ENCODE data around the gene AGO4. TPM values are rescaled to one million over a fixed set of nuclear protein-coding genes. Genes with fewer than 3 reads are reported as not detected.

AGO4 gene
- total and polyA plus RNA-seq, 2 of the 4 experiments (the other 2 are of a cell fraction): 8.2 to 9.2 TPM

DNA sequence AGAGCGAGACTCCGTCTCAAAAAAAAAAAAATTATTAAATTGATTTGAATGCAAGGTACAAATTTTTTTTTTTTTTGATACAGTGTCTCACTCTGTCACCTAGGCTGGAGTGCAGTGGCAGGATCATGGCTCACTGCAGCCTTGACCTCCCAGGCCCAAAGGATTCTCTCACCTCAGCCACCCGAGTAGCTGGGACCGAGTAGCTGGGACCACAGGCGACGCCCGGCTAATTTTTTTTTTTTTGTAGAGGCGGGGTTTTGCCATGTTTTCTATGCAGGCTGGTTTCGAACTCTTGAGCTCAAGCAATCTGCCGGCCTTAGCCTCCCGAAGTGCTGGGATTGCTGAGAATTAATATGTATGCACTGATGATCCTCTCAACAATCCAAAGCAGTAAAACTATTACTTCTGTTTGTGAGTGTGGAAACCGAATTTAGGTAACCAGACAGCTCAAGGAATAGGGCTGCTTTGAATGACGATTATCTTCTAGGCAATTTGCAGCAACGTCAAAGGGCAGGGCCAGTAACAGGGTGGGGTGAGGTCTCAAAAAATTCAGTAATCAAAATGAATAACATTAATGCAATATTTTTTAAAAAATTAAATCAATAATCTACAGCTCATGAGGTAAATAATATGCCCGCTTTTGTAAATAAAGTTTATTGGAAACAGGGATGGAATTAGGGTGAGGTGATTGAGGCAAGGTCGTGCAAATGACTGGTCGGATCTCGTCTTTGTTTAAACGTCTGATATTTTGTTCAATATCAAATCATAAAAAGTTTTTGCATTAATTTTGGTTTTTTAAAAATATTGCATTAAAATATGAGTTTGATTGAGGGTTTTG is 39.2 kb upstream of the AGO4 start:
- Histone ChIP-seq H3K56ac (ENCODE audit: extremely low read depth, insufficient read depth, low read length) (peak overlapping the region; percentile 80), H2BK20ac (ENCODE audit: low read depth, low read length) (no peak overlapping the region), H3K4me2 (ENCODE audit: low read depth, low read length) (peak overlapping the region; percentile 76), H2BK5ac (ENCODE audit: low read depth, low read length, poor library complexity, severe bottlenecking) (peak overlapping the region; percentile 61), H4K8ac (ENCODE audit: low read depth in 2 of 2, low read length in 2 of 2) (peak overlapping the region; percentile 32 to 85), H3K23ac (ENCODE audit: low read depth, low read length) (peak overlapping the region; percentile 76), H3K4me1 (ENCODE audit: control insufficient read depth, insufficient read depth, low read length) (peaks cover 2% of the 10 kb centered on the region), H4K91ac (ENCODE audit: insufficient read depth, low read depth, low read length) (no peak overlapping the region), H3K18ac (ENCODE audit: low read depth, low read length) (peak overlapping the region; percentile 6), H2BK15ac (ENCODE audit: low read depth, low read length) (no peak overlapping the region), H4K20me1 (ENCODE audit: insufficient read depth, low read length) (no peaks in the 10 kb centered on the region; the same call in 1 of the 2 replicates), H4K5ac (ENCODE audit: low read depth, low read length) (peak overlapping the region; percentile 56; the same call in 1 of the 2 replicates), H3K9me1 (ENCODE audit: insufficient read depth, low read length) (no peaks in the 10 kb centered on the region), H3K4me3 (ENCODE audit: insufficient read depth, low read depth, low read length) (peak overlapping the region; percentile 82), H2AFZ (replicated peaks; ENCODE audit: low read length, poor library complexity) (peak overlapping the region; percentile 99), H2AK9ac (replicated peaks; ENCODE audit: low read depth, low read length, poor library complexity) (no peak overlapping the region), H3K36me3 (ENCODE audit: control insufficient read depth, insufficient read depth, low read length) (no peaks in the 10 kb centered on the region), H3K4ac (ENCODE audit: low read depth, low read length) (peak overlapping the region; percentile 52), H3K27me3 (ENCODE audit: control insufficient read depth, insufficient read depth, low read length) (no peaks in the 10 kb centered on the region), H3K9me3 (ENCODE audit: control insufficient read depth, insufficient read depth, low read length) (no peaks in the 10 kb centered on the region), H3K27ac (ENCODE audit: insufficient read depth, low read length) (peak overlapping the region; percentile 88), H2BK120ac (ENCODE audit: low read depth, low read length) (peak overlapping the region; percentile 56; the same call in 1 of the 2 replicates), H3K14ac (replicated peaks; ENCODE audit: low read depth, low read length) (peak overlapping the region; percentile 53), H3K9ac (ENCODE audit: low read depth, low read length) (peak overlapping the region; percentile 80), H3K79me1 (ENCODE audit: low read depth in 1 of 2, low read length in 2 of 2) (peaks cover 10 to 26% of the 10 kb centered on the region in 2 experiments), H2AK5ac (ENCODE audit: low read depth, low read length) (0 out of 2 replicates have a peak overlapping the region, but pooled peaks have one; percentile 49)
- no TSS peak for BruUV-seq (replicated peaks)
- ChIA-PET CTCF (interaction anchor here (0.6 to 1.6 kb wide), 4 partner anchors 12 to 361 kb away, joined by 3 to 4 read pairs (median 4); no protein-coding TSS in a partner anchor), POLR2A (ENCODE audit: unreplicated experiment) (interaction anchor here (0.5 to 0.7 kb wide), 2 partner anchors 81 to 312 kb away, joined by 5 to 7 read pairs; no protein-coding TSS in a partner anchor)
- in situ Hi-C loops (cut with MboI; ENCODE audit: low sequenced_read_pairs): no loop called here
- intact Hi-C loops (cut with micrococcal nuclease): loop anchor here (10.0 kb wide), 1 partner anchor 124 kb away; the partner anchor contains the start of gene PSMB2
- WGBS, 2 experiments (ENCODE audit: extremely low coverage in 2 of 2, insufficient read length in 1 of 2): no CpG with 5 or more reads among the region's 19 CpGs
- dilution Hi-C loops (cut with HindIII; ENCODE audit: low sequenced_read_pairs, unreplicated experiment): no loop called here
- no peak for ATAC-seq (ENCODE audit: low read depth)
- DNase-seq: no peak
- TF ChIP-seq RFX5 (IDR thresholded peaks at IDR 0.05; ENCODE audit: low read depth, low read length) (no peak), NFE2L2 (IDR thresholded peaks at IDR 0.05; ENCODE audit: low read depth, low read length) (no peak), CEBPB (IDR thresholded peaks at IDR 0.05; ENCODE audit: low read depth, low read length) (no peak), MXI1 (IDR thresholded peaks at IDR 0.05; ENCODE audit: borderline replicate concordance, low read depth, low read length) (no peak)

Measured in IMR-90 (cell line).